BE2C (cell line): ENCODE results near the gene NPIPB8. TPM values are rescaled to one million over a fixed set of nuclear protein-coding genes. Genes with fewer than 3 reads are reported as not detected.
"Not testable (repeated sequence)": the region's sequence is repeated elsewhere in the genome, so short reads cannot be mapped to it uniquely, and the experiment has no call there.

Source experiments
- DNase-seq: peaks from one replicate; pipeline ENCODE4 v3.0.0-alpha.2; 2020
- H3K27me3 ChIP-seq: fragments of 250-450 bp; sonication (Bioruptor Pico); 2 replicates; pipeline ENCODE4 v1.5.1; 2020; ENCODE audit warnings: mild to moderate bottlenecking
- H3K36me3 ChIP-seq: fragments of 250-450 bp; sonication (Bioruptor Pico); 2 replicates; pipeline ENCODE4 v1.5.1; 2020; ENCODE audit warnings: mild to moderate bottlenecking
- H3K4me1 ChIP-seq: fragments of 250-450 bp; sonication (Bioruptor Pico); 2 replicates; pipeline ENCODE4 v1.5.1; 2020
- H3K4me3 ChIP-seq: 2 replicates; pipeline ENCODE4 v1.5.1; 2011; ENCODE audit warnings: low read depth, low read length
- H3K9me3 ChIP-seq: fragments of 250-450 bp; sonication (Bioruptor Pico); 2 replicates; pipeline ENCODE4 v1.5.1; 2020
- CTCF ChIP-seq: IDR thresholded peaks from 2 replicates; pipeline ENCODE4 v1.5.1; 2012; ENCODE audit warnings: mild to moderate bottlenecking, low read depth, low read length
- polyA plus RNA-seq: library from polyadenylated mRNA; unstranded; fragments of >200 nt; gene quantifications from one replicate; pipeline ENCODE4 v1.2.1, GENCODE V29; 2012; ENCODE audit warnings: low read depth, missing spikeins; ENCODE audit not compliant: insufficient read length, insufficient read depth

Gene NPIPB8
- not detected for polyA plus RNA-seq

- H3K4me1 ChIP-seq, H3K4me3 ChIP-seq, H3K36me3 ChIP-seq, H3K9me3 ChIP-seq, H3K27me3 ChIP-seq, DNase-seq: not testable (repeated sequence)
Measured at GRCh38 chr16:28637765-28638164, at the start of gene NPIPB8. Gene NPIPB8 (plus strand): TSS chr16:28638065. CDS start chr16:28638361, 296 bp downstream.

GRCh38 chr16:28589069-28589468 lies 48.8 kb upstream of the NPIPB8 start:
- Histone ChIP-seq H3K4me3 (no peak overlapping the region), H3K9me3 (no peaks in the 10 kb centered on the region), H3K4me1 (no peaks in the 10 kb centered on the region), H3K36me3 (peaks cover 18% of the 10 kb centered on the region), H3K27me3 (no peaks in the 10 kb centered on the region)
- no peak for DNase-seq
- TF ChIP-seq CTCF, result no peak

- Histone ChIP-seq H3K4me3 (no peak overlapping the region), H3K4me1 (no peaks in the 10 kb centered on the region), H3K27me3 (no peaks in the 10 kb centered on the region), H3K36me3 (peaks cover 18% of the 10 kb centered on the region), H3K9me3 (no peaks in the 10 kb centered on the region)
- DNase-seq, result no peak
- no peak for TF ChIP-seq CTCF
Measured at GRCh38 chr16:28589930-28590329, 47.9 kb upstream of the NPIPB8 start.

- H3K36me3 ChIP-seq, result peaks cover 13% of the 10 kb centered on the region
- TF ChIP-seq CTCF, result no peak
- no peak overlapping the region for H3K4me3 ChIP-seq
- no peaks in the 10 kb centered on the region for H3K9me3 ChIP-seq
- H3K27me3 ChIP-seq, result no peaks in the 10 kb centered on the region
- H3K4me1 ChIP-seq, result no peaks in the 10 kb centered on the region
- DNase-seq, result no peak
Measured at GRCh38 chr16:28590384-28591340, 47.2 kb upstream of the NPIPB8 start.

- Histone ChIP-seq H3K9me3 (no peaks in the 10 kb centered on the region), H3K4me3 (no peak overlapping the region), H3K4me1 (no peaks in the 10 kb centered on the region), H3K27me3 (no peaks in the 10 kb centered on the region), H3K36me3 (peaks cover 11% of the 10 kb centered on the region)
- no peak for TF ChIP-seq CTCF
- DNase-seq, result no peak
Measured at GRCh38 chr16:28591355-28591754, 46.5 kb upstream of the NPIPB8 start.

GRCh38 chr16:28592511-28592910 lies 45.4 kb upstream of the NPIPB8 start:
- no peak for DNase-seq
- no peaks in the 10 kb centered on the region for H3K9me3 ChIP-seq
- no peaks in the 10 kb centered on the region for H3K27me3 ChIP-seq
- no peak for TF ChIP-seq CTCF
- H3K4me1 ChIP-seq, result no peaks in the 10 kb centered on the region
- peaks cover 11% of the 10 kb centered on the region for H3K36me3 ChIP-seq
- no peak overlapping the region for H3K4me3 ChIP-seq
